Suprapubic skin (tissue), 4 donors: ENCODE data around the gene SCAANT1. TPM values are rescaled to one million over a fixed set of nuclear protein-coding genes. Genes with fewer than 3 reads are reported as not detected.

ENCODE experiments used
- DNase-seq, 2 donors: peaks; one replicate each; pipeline ENCODE4 v3.0.0-alpha.2; 2019; ENCODE audit warnings: low spot score in 2 of 2
- H3K27ac ChIP-seq: fragments of 200-600 bp; sonication (generic); one replicate; pipeline ENCODE4 v1.5.1; 2019
- H3K27me3 ChIP-seq: fragments of 200-600 bp; sonication (generic); one replicate; pipeline ENCODE4 v1.5.1; 2019
- H3K36me3 ChIP-seq: fragments of 200-600 bp; sonication (generic); one replicate; pipeline ENCODE4 v1.5.1; 2019
- H3K4me1 ChIP-seq: fragments of 200-600 bp; sonication (generic); one replicate; pipeline ENCODE4 v1.5.1; 2019
- H3K4me3 ChIP-seq: fragments of 200-600 bp; sonication (generic); one replicate; pipeline ENCODE4 v1.5.1; 2019; ENCODE audit warnings: mild to moderate bottlenecking
- H3K9me3 ChIP-seq: fragments of 200-600 bp; sonication (generic); one replicate; pipeline ENCODE4 v1.5.1; 2019
- CTCF ChIP-seq, 2 donors: fragments of 200-600 bp in 1 of 2; fragments of 450-650 bp in 1 of 2; sonication (generic) in 1 of 2; IDR thresholded peaks; one replicate each; pipeline ENCODE4 v1.5.1; 2016 to 2019; ENCODE audit warnings: antibody characterized with exemption in 2 of 2, mild to moderate bottlenecking in 1 of 2, moderate library complexity in 1 of 2
- EP300 ChIP-seq: sonication (generic); formaldehyde crosslinking; IDR thresholded peaks from one replicate; pipeline ENCODE4 v1.6.1; 2017; ENCODE audit warnings: antibody characterized with exemption
- POLR2A ChIP-seq, 2 donors: fragments of 450-650 bp; IDR thresholded peaks; one replicate each; pipeline ENCODE4 v1.6.1; 2017; ENCODE audit warnings: antibody characterized with exemption in 2 of 2, mild to moderate bottlenecking in 2 of 2, moderate library complexity in 2 of 2
- POLR2AphosphoS5 ChIP-seq, 3 donors: sonication (generic); formaldehyde crosslinking; IDR thresholded peaks; one replicate each; pipeline ENCODE4 v1.6.1; 2017; ENCODE audit warnings: antibody characterized with exemption in 3 of 3
- WGBS: methylation state at CpG from one replicate; pipeline ENCODE4 v1.1.5; 2018; 5-methylcytosine and 5-hydroxymethylcytosine counted together
- total RNA-seq, 4 donors: library from RNA; depleted of rRNA; stranded (reverse); fragments of >200 nt; gene quantifications; one replicate each; pipeline ENCODE4 v1.1.0, GENCODE V29; 2016

SCAANT1 gene
- total RNA-seq, 4 donors from 2014 or later = not detected

DNA sequence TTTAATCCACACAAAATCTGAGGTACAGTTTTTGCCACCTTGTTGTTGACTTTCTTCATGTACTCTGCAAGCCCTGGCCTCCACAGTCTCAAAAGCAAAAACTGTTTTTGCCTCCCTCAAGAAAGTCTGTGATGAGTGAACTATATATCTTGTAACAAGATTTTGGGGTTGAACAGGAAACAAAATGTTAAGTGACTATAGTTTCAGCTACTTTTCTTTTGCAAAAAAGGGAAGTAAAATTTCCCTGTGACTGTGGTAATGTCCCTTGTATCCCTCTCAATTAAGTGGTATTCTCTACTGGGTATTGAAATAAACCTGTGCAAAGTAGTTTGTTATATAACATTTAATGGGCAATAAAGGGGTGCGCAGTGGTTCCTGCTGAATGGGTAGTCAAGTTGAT, 21.3 kb upstream of the SCAANT1 start:
- no peak for DNase-seq
- Histone ChIP-seq H3K9me3 (no peaks in the 10 kb centered on the region), H3K4me1 (peaks cover 41% of the 10 kb centered on the region), H3K27me3 (no peaks in the 10 kb centered on the region), H3K36me3 (peaks cover 4% of the 10 kb centered on the region), H3K4me3 (no peak overlapping the region), H3K27ac (no peak overlapping the region)
- 97% methylated on average over 1 of the region's 1 CpG for WGBS
- TF ChIP-seq CTCF (IDR thresholded peaks at IDR 0.05) (no peak), POLR2AphosphoS5 (IDR thresholded peaks at IDR 0.05) (no peak), POLR2A (IDR thresholded peaks at IDR 0.05) (no peak), EP300 (no peak)

- Histone ChIP-seq H3K4me3 (no peak overlapping the region), H3K36me3 (peaks cover 4% of the 10 kb centered on the region), H3K9me3 (no peaks in the 10 kb centered on the region), H3K27ac (no peak overlapping the region), H3K27me3 (no peaks in the 10 kb centered on the region), H3K4me1 (peaks cover 40% of the 10 kb centered on the region)
- WGBS = 67% methylated on average over 3 of the region's 3 CpGs
- DNase-seq = no peak
- TF ChIP-seq POLR2A (IDR thresholded peaks at IDR 0.05) (no peak), CTCF (IDR thresholded peaks at IDR 0.05) (no peak), POLR2AphosphoS5 (IDR thresholded peaks at IDR 0.05) (no peak), EP300 (no peak)
These were observed 20.5 kb upstream of the SCAANT1 start for GRCh38 chr3:63932509-63933212.

DNA sequence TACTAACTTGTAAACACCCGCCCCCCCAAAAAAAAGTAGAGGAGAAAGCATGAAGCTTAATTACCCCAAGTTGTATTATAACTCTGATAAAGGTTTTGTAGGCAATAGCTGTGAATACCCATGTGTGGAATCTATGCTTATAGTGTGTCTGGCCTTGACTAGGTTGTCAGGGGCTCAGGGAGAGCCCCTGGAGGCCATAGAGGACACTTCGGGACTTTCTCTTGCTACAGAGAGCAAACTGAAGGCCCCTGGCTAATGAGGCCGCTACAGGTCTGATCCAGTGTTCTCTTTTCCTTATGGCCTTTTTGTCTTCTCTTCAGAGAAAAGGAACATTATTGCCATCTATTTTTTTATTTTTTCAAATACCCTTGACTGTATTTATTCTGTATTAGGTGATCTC, 19.1 kb upstream of the SCAANT1 start:
- H3K4me1 ChIP-seq = peaks cover 33% of the 10 kb centered on the region
- H3K36me3 ChIP-seq = peaks cover 11% of the 10 kb centered on the region
- 90% methylated on average over 3 of the region's 3 CpGs for WGBS
- H3K27ac ChIP-seq = no peak overlapping the region
- H3K4me3 ChIP-seq = no peak overlapping the region
- no peak for DNase-seq
- TF ChIP-seq CTCF (IDR thresholded peaks at IDR 0.05) = no peak
- no peak for TF ChIP-seq EP300
- no peak for TF ChIP-seq POLR2A (IDR thresholded peaks at IDR 0.05)
- no peak for TF ChIP-seq POLR2AphosphoS5 (IDR thresholded peaks at IDR 0.05)
- no peaks in the 10 kb centered on the region for H3K27me3 ChIP-seq
- no peaks in the 10 kb centered on the region for H3K9me3 ChIP-seq

DNA sequence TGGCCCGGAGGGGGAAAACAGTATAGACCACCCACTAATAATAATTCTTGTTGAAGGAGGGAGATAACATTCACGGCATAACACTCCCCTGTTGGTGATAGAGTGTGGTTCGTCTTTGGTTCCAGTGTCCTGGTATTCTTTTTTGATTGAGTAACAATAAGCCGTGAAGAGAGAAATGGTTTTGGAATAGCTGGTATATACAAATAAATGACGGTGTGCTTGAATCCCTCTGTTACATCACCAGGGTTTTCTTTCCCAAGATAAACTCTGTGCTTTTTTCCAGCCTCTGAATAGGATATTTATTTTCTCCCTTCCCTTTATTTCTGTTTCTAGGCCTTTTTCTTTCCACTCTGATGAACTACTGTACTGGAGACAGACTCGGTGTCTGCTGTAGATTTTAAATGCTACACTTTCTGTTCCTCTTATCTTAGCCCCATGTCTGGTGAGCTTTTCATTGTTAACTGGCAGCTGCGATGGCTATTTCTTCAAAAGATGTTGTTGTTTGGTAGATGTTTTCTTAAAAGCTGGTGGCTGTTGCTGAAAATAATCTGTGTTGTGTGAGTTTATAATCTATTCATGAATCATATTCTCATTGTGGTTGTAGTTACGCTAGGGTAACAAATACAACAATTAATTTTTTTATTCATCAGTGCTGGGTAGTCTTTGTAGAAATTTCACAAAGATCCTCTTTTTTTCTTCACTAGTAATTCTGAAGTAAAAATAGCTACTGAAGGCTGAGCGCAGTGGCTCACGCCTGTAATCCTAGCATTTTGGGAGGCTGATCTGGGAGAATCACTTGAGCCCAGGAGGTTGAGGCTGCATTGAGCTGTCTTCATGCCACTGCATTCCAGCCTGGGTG, 15.5 kb upstream of the SCAANT1 start:
- H3K27ac ChIP-seq = no peak overlapping the region
- H3K4me1 ChIP-seq = peaks cover 13% of the 10 kb centered on the region
- TF ChIP-seq POLR2AphosphoS5 (IDR thresholded peaks at IDR 0.05) = no peak
- TF ChIP-seq CTCF (IDR thresholded peaks at IDR 0.05) = no peak
- TF ChIP-seq EP300 = no peak
- no peak for TF ChIP-seq POLR2A (IDR thresholded peaks at IDR 0.05)
- H3K9me3 ChIP-seq = no peaks in the 10 kb centered on the region
- H3K4me3 ChIP-seq = no peak overlapping the region
- no peak for DNase-seq
- no peaks in the 10 kb centered on the region for H3K27me3 ChIP-seq
- 89% methylated on average over 10 of the region's 10 CpGs for WGBS
- H3K36me3 ChIP-seq = peaks cover 26% of the 10 kb centered on the region

DNA sequence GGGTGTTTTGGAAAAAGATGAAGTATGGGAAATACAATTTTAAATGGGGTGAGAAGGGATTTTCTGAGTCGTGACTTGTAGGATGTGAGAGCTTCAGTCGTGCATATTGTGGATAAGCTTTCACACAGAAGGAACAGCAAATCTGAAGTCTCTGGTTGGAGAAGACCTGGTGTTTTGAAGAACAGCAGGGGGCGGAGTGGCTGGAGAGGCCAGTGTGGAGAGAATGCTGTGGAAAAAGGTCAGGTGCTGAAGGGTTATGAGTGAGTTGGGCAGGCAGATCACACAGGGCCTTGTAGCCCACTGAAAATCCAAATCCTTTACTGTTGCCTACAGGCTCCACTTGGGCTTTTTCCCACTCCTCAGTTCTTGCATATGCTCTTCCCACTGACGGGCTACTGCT, 14.1 kb upstream of the SCAANT1 start:
- H3K27me3 ChIP-seq = no peaks in the 10 kb centered on the region
- peaks cover 34% of the 10 kb centered on the region for H3K36me3 ChIP-seq
- TF ChIP-seq EP300 = no peak
- no peak for TF ChIP-seq CTCF (IDR thresholded peaks at IDR 0.05)
- TF ChIP-seq POLR2AphosphoS5 (IDR thresholded peaks at IDR 0.05) = no peak
- no peak for TF ChIP-seq POLR2A (IDR thresholded peaks at IDR 0.05)
- no peak overlapping the region for H3K4me3 ChIP-seq
- no peaks in the 10 kb centered on the region for H3K9me3 ChIP-seq
- H3K27ac ChIP-seq = no peak overlapping the region
- H3K4me1 ChIP-seq = peaks cover 2% of the 10 kb centered on the region
- DNase-seq = no peak
- WGBS = 88% methylated on average over 4 of the region's 4 CpGs
